Stimulated activated CD4-positive, alpha-beta T cell treated with anti-CD3 and anti-CD28 coated beads, Interleukin-2, amount 100 ng/mL, for 4 hours (primary cell): ENCODE data around the gene CTTNBP2.

ENCODE experiments used
- DNase-seq: peaks from one replicate; pipeline ENCODE4 v3.0.0-alpha.2; 2020; ENCODE audit warnings: low read depth

CTTNBP2 gene

GRCh38 chr7:117686311-117686935 is 186.8 kb downstream of the CTTNBP2 start:
- DNase-seq = no peak

DNA sequence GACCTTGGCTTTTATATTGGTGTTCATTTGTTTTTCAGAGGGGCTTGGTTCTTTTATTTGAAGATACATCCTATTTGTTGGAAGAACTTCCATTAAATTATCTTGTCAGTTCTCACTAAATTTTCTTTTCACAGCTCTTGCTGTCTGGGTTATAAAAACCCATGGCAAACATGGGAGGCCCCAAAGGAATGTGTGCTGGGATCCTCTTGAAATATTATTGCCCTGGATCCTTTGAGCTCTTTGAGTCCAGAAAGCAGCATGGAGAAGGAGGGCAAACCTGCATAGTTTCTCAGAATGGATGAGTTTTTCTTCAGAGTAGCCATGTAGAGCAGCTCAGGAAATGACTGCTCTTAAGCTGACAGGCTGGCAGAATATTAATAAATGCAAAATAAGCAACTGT is 187.4 kb downstream of the CTTNBP2 start:
- no peak for DNase-seq

- DNase-seq = no peak
These were observed 189.6 kb downstream of the CTTNBP2 start for GRCh38 chr7:117683430-117684175.

GRCh38 chr7:117682681-117683385 is 190.4 kb downstream of the CTTNBP2 start:
- no peak for DNase-seq

DNA sequence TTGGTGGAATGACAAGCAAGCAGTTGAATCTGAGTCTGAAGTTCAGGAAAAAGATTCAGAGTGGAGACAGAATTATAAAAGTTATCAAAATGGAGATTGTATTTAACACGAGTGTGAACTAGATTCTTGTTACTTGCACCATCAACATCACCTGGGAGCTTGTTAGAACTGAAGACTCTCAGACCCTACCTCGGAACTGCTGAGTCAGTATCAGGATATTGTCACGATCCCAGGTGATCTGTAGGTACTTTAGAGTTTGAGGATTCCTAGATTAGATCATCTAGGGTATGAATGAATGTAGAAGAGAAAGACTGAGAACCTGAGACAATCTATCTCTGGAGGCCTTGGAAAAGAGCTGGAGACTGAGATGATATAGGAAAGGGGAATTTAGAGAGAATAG is 194.1 kb downstream of the CTTNBP2 start:
- no peak for DNase-seq

- no peak for DNase-seq
These were observed 197.5 kb downstream of the CTTNBP2 start for GRCh38 chr7:117675497-117676435.

DNA sequence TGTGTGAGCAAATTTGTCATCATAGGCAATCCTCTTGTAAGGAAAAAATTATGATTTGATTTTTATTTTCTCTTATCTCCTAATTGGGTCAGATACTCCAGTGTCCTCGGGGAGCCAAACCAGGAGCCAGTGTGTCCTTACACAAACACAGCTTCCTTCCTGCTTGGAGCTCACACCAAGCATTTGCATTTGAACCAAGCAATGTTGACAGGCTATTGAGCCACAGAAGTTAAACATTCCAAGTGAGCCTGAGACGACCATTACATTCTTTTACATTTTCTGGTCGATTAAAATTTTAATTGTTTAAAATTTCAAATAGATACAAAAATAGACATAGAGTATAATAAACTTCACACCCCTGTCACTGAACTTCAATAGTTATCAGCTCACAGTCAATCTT is 198.6 kb downstream of the CTTNBP2 start:
- no peak for DNase-seq

DNA sequence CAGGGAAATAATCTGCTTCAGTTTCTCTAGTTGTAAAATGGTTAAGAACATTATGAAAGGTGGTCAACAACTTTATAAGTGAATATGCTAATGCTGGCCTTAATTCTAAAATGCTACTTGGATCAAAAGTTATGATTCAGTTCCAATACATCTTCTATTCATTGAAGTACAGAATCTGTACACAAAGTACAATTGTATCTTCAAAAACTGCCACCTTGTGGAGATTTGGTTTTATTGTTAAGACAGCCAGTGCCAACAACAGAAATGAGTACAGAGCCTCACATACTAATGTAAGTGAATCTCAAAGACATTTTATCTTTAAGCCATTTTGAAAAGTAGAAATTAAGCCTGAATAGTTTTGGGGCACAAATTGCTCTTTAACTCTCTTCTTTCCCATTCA is 199.4 kb downstream of the CTTNBP2 start:
- DNase-seq = no peak

DNA sequence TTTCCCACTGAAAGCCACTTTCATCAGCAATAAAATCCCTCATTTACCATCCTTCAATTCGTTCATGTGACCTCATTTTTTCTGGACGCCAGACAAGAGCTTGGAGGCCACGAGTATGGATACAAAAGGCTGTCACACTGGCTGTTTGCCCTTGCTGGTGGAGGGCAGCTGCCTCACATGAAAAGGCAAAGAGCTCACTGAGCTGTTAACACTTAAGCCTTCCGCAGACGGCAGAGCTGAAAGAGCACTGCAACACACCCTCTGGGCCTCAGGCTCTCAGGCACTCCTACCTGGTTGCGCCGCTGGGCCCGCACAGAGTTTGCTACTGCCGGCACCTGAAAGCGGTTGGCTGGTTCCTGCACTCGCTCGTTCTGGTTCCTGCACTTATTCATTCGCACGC is 199.9 kb downstream of the CTTNBP2 start:
- no peak for DNase-seq

DNA sequence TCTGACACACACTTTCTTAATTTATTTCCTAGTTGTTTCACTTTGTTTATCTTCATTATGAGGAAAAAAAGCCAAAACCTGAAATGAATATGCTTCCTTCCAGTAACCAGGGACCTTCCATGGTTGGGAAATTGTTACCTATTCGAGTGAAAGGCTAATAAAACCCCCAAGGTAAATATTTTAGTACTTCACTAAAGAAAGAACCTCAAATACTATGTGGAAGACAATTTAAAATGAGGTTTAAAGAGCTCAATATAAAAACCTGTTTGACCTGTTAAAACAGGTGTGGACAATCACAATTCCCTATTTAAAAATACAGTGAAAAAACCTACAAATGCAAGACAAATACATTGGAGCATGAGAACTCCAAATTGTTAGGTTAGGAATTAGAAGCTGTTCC is 200.8 kb downstream of the CTTNBP2 start:
- DNase-seq = no peak

DNA sequence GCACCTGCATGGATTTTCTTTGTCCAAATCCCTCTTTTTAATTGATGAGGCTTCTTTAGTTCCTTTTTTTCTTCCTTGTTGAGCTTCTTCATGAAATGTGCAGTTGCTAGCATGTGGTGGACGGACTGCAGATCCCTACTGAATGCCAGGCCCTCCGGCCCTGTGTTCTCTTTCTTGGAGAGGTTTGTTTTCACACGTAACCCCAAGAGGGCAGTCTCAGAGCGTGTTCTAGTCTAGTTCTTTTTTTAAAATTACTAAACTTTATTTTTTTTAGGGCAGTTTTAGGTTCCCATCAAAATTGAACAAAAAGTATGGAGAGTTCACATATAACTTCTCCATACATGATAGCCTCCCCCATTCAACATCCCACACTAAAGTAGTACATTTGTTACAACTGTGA is 203.4 kb downstream of the CTTNBP2 start:
- no peak for DNase-seq

DNA sequence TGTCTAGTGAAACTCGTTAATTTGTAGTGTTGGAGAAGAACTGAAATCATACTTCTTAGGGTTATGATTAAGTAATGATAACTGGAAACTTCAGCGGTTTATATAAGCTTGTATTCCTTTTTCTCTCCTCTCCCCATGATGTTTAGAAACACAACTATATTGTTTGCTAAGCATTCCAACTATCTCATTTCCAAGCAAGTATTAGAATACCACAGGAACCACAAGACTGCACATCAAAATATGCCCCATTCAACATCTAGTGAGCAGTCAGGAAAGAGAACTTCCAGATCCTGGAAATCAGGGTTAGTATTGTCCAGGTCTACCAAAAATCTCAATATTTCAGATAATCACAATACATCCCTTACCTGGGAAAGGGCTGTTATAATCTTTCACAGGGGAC is 205.8 kb downstream of the CTTNBP2 start:
- no peak for DNase-seq

- no peak for DNase-seq
These were observed 206.6 kb downstream of the CTTNBP2 start for GRCh38 chr7:117666689-117667088.

DNA sequence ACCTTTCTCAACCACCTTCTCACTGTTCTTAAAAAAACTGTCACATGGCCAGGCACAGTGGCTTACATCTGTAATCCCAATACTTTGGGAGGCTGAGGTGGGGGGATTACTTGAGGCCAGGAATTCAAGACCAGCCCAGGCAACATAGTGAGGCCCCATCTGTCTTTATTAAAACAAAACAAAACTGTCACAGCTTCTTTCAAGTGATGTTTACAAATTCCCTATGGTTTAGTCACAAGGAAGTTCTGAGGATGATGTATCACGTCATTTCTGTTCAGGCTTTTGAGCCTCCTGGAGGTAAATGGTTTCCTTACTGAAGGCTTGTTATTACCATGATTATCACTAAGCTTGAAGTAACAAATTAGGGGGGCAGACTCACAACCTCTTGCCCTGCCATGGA is 207.2 kb downstream of the CTTNBP2 start:
- DNase-seq = no peak

- DNase-seq = no peak
These were observed 207.9 kb downstream of the CTTNBP2 start for GRCh38 chr7:117665368-117665767.

- no peak for DNase-seq
These were observed 209.2 kb downstream of the CTTNBP2 start for GRCh38 chr7:117664047-117664446.

DNA sequence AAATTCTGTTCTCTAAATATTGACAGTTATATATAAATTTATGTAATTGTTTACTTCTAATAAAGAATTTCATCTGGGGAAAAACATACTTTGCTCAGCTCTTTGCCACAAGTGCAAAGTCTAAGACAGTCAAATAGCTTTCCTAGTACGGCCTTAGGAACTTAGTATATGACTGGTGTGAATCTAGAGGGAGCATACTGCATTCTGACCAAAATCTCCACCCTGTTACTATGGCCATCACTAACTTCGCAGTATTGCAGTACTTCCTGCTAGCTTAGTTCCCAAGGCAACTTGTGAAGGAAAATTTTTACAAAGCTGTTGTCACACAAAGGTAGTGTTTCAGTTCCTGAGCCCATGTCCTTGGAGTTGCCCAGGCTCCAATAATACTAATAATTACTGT is 211.9 kb downstream of the CTTNBP2 start:
- DNase-seq = no peak
